ENCODE data around the gene NOTUM.
"Not testable (repeated sequence)": the region's sequence is repeated elsewhere in the genome, so short reads cannot be mapped to it uniquely, and the experiment has no call there.

Gene NOTUM

DNA sequence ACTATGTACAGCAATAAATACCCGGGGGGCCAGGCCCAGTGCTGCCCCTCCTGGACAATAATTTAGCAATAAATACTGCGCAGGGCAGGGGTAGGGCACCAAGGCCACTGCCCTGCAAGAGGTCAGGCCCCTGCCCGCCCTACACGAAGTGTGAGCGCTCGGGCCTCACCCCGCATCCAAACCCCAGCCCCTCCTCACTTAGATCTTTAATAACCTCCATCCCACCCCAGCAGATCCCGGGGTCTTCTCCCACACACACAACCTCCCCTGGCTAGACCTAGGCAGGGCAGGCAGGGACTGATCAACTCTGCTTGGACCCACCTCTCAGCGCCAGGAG, 42.7 kb downstream of the NOTUM start:
- WGBS (ENCODE audit: extremely low coverage, insufficient coverage, insufficient read length) = no CpG with 5 or more reads among the region's 9 CpGs
- DNase-seq; H3K9ac ChIP-seq (ENCODE audit: low read length); H3K9me3 ChIP-seq (ENCODE audit: insufficient read depth, low read depth, low read length); H3K27ac ChIP-seq (ENCODE audit: low read depth, low read length); H3K14ac ChIP-seq (ENCODE audit: low read length); H3K23ac ChIP-seq (ENCODE audit: low read length); H2AK5ac ChIP-seq (ENCODE audit: low read length); H3K79me1 ChIP-seq (ENCODE audit: low read length); H3K4me3 ChIP-seq (ENCODE audit: low read depth, low read length); H2BK12ac ChIP-seq (ENCODE audit: low read length); H2BK5ac ChIP-seq (ENCODE audit: low read depth, low read length, poor library complexity); H4K12ac ChIP-seq (ENCODE audit: low read depth, low read length); H3K27me3 ChIP-seq (ENCODE audit: insufficient read depth, low read length); H4K8ac ChIP-seq (ENCODE audit: low read depth, low read length); H4K91ac ChIP-seq (ENCODE audit: low read depth, low read length); H2AFZ ChIP-seq (ENCODE audit: insufficient read depth, low read length, poor library complexity); H3K18ac ChIP-seq (ENCODE audit: low read length); H3K4ac ChIP-seq (ENCODE audit: low read depth, low read length); H2BK120ac ChIP-seq (ENCODE audit: insufficient read depth, low read length, poor library complexity): not testable (repeated sequence)
- Histone ChIP-seq H3K36me3 (ENCODE audit: control insufficient read depth in 1 of 2, insufficient read depth in 2 of 2, low read length in 2 of 2) (peaks cover 62 to 67% of the 10 kb centered on the region in 2 experiments), H3K4me1 (ENCODE audit: control insufficient read depth in 1 of 2, insufficient read depth in 2 of 2, low read length in 2 of 2) (peaks cover 10% of the 10 kb centered on the region in 2 experiments), H3K79me2 (ENCODE audit: control insufficient read depth, insufficient read depth, low read length, poor library complexity) (peaks cover 15% of the 10 kb centered on the region), H3K4me2 (ENCODE audit: low read length) (peak overlapping the region; percentile 50)

DNA sequence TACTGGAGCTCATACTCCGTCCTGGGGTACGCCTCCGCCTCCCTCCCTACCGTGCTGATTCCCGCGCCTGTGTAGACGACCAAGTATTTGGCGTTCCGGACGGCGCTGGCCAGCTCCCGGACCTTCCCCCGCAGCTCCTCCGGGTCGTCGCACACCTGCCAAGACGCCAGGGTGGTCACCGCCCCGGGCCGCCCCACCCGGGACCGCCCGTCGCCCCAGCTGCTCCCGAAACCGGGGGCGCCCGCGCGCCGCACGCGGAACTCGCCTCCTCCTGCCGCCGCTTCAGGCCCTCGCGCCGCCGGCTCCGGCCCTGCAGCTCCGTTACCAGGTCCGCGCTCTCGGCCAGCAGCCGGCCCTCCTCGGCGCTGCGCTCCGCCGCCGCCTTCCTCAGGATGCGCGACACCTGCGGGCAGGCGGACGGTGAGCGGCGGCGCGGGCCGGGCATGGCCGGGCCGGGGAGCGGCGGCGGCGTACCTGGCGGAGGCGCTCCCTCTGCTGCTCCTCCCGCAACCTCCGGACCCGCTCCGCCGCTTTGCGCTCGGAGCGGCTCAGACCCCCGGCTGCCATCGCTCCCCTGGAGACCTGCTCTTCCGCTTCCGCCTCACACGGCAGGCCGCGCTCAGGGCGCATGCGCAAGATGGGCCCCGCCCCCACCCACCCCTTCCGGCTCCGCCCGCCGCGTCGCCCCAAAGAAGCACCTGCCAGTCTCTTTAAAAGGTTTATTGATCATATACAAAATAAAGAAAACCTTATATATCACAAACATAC, 43.2 kb downstream of the NOTUM start, which contains the start of gene SIRT7:
SIRT7 (minus strand) TSS at position 612 of the 768 bp plus-strand sequence; CDS start at position 567, 45 bp downstream.
- Histone ChIP-seq H3K4me2 (ENCODE audit: low read length) (peak within 1 kb of the TSS; percentile 95), H3K9me3 (ENCODE audit: insufficient read depth, low read depth, low read length) (peaks cover 2% of the 10 kb centered on the region), H3K4me1 (ENCODE audit: control insufficient read depth in 1 of 2, insufficient read depth in 2 of 2, low read length in 2 of 2) (peaks cover 7 to 8% of the 10 kb centered on the region in 2 experiments), H2AFZ (ENCODE audit: insufficient read depth, low read length, poor library complexity) (peak within 1 kb of the TSS; percentile 46), H3K4ac (ENCODE audit: low read depth, low read length) (peak within 1 kb of the TSS; percentile 80), H3K27ac (ENCODE audit: low read depth, low read length) (peak within 1 kb of the TSS; percentile 14), H2AK5ac (ENCODE audit: low read length) (peak within 1 kb of the TSS; percentile 56), H3K9ac (ENCODE audit: low read length) (peak within 1 kb of the TSS; percentile 81), H2BK5ac (ENCODE audit: low read depth, low read length, poor library complexity) (peak within 1 kb of the TSS; percentile 49), H3K36me3 (ENCODE audit: control insufficient read depth in 1 of 2, insufficient read depth in 2 of 2, low read length in 2 of 2) (peaks cover 63 to 68% of the 10 kb centered on the region in 2 experiments), H2BK120ac (ENCODE audit: insufficient read depth, low read length, poor library complexity) (peak within 1 kb of the TSS; percentile 58), H4K12ac (ENCODE audit: low read depth, low read length) (peak within 1 kb of the TSS; percentile 48), H3K79me1 (ENCODE audit: low read length) (peaks cover 7% of the 10 kb centered on the region), H3K79me2 (ENCODE audit: control insufficient read depth, insufficient read depth, low read length, poor library complexity) (peaks cover 12% of the 10 kb centered on the region), H3K18ac (ENCODE audit: low read length) (peak within 1 kb of the TSS; percentile 47), H3K27me3 (ENCODE audit: insufficient read depth, low read length) (no peaks in the 10 kb centered on the region), H2BK12ac (ENCODE audit: low read length) (no peak within 1 kb of the TSS), H3K23ac (ENCODE audit: low read length) (no peak within 1 kb of the TSS), H3K14ac (ENCODE audit: low read length) (peak within 1 kb of the TSS; percentile 62), H4K8ac (ENCODE audit: low read depth, low read length) (peak within 1 kb of the TSS; percentile 81), H4K91ac (ENCODE audit: low read depth, low read length) (peak within 1 kb of the TSS; percentile 72), H3K4me3 (ENCODE audit: low read depth, low read length) (peak within 1 kb of the TSS; percentile 97)
- peak; percentile 58 to 83 for DNase-seq
- no CpG with 5 or more reads among the region's 94 CpGs for WGBS (ENCODE audit: extremely low coverage, insufficient coverage, insufficient read length)

DNA sequence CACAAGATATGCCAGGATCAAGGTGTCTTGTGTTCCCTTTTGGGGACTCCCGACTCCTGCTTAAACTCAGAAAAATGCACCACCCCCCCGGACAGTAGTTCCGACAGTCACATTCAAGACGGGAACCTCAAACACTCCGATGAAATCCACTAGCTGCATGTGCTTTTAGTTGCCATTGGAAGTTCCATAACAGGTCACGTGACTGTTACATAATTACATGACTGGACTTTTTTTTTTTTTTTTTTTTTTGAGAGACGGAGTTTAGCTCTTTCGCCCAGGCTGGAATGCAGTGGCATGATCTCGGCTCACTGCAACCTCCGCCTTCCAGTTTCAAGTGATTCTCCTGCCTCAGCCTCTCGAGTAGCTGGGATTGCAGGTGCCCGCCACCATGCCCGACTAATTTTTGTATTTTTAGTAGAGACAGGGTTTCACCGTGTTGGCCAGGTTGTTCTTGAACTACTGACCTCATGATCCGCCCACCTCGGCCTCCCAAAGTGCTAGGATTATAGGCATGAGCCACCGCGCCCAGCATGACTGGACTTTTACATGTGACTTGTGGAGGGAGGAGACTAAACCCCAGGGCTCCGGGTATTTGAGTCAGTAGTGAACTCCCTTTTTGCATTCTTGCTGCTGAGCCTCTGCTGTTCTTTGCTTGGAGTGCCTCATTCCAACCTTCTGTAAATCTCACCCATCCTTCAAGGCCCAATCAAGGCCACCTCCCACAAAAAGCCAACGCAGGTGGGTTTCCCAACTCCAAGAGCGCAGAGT, 44.6 kb downstream of the NOTUM start:
- Histone ChIP-seq H3K9me3 (ENCODE audit: insufficient read depth, low read depth, low read length) (peaks cover 2% of the 10 kb centered on the region), H3K18ac (ENCODE audit: low read length) (no peak overlapping the region), H2BK12ac (ENCODE audit: low read length) (no peak overlapping the region), H3K4me3 (ENCODE audit: low read depth, low read length) (no peak overlapping the region), H3K27me3 (ENCODE audit: insufficient read depth, low read length) (no peaks in the 10 kb centered on the region), H3K79me1 (ENCODE audit: low read length) (peaks cover 5% of the 10 kb centered on the region), H3K14ac (ENCODE audit: low read length) (no peak overlapping the region), H3K23ac (ENCODE audit: low read length) (no peak overlapping the region), H2AFZ (ENCODE audit: insufficient read depth, low read length, poor library complexity) (no peak overlapping the region), H3K27ac (ENCODE audit: low read depth, low read length) (no peak overlapping the region), H3K4me2 (ENCODE audit: low read length) (peak overlapping the region; percentile 95), H2AK5ac (ENCODE audit: low read length) (no peak overlapping the region), H2BK120ac (ENCODE audit: insufficient read depth, low read length, poor library complexity) (no peak overlapping the region), H4K12ac (ENCODE audit: low read depth, low read length) (no peak overlapping the region), H3K36me3 (ENCODE audit: control insufficient read depth in 1 of 2, insufficient read depth in 2 of 2, low read length in 2 of 2) (peaks cover 63 to 66% of the 10 kb centered on the region in 2 experiments), H3K9ac (ENCODE audit: low read length) (no peak overlapping the region), H3K4me1 (ENCODE audit: control insufficient read depth in 1 of 2, insufficient read depth in 2 of 2, low read length in 2 of 2) (peaks cover 0 to 5% of the 10 kb centered on the region in 2 experiments), H4K8ac (ENCODE audit: low read depth, low read length) (no peak overlapping the region), H2BK5ac (ENCODE audit: low read depth, low read length, poor library complexity) (no peak overlapping the region), H4K91ac (ENCODE audit: low read depth, low read length) (no peak overlapping the region), H3K4ac (ENCODE audit: low read depth, low read length) (peak overlapping the region; percentile 20), H3K79me2 (ENCODE audit: control insufficient read depth, insufficient read depth, low read length, poor library complexity) (peaks cover 5% of the 10 kb centered on the region)
- WGBS (ENCODE audit: extremely low coverage, insufficient coverage, insufficient read length) = no CpG with 5 or more reads among the region's 21 CpGs
- DNase-seq = peak; percentile 83 to 87

DNA sequence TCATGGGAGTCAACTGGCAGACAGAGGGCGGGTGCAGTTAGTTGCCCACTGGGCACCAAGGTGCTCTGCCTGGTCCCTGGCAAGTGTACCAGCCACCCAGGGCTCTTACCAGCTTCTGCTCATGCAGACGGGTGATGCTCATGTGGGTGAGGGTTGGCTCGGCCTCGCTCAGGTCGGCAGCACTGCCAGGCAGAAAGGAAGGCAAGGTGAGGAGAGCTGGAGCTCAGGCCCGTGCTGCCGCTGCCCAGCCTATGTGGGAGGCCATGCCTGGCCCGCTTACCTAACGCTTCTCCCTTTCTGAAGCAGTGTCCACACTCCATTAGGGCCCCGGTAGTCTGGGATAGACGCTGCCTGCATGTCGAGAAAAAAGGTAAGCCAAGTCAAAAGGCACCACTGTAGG, 45.7 kb downstream of the NOTUM start:
- Histone ChIP-seq H3K27me3 (ENCODE audit: insufficient read depth, low read length) (no peaks in the 10 kb centered on the region), H4K91ac (ENCODE audit: low read depth, low read length) (no peak overlapping the region), H2AK5ac (ENCODE audit: low read length) (no peak overlapping the region), H2BK120ac (ENCODE audit: insufficient read depth, low read length, poor library complexity) (no peak overlapping the region), H4K8ac (ENCODE audit: low read depth, low read length) (no peak overlapping the region), H3K14ac (ENCODE audit: low read length) (no peak overlapping the region), H3K4me2 (ENCODE audit: low read length) (no peak overlapping the region), H3K4me3 (ENCODE audit: low read depth, low read length) (no peak overlapping the region), H3K18ac (ENCODE audit: low read length) (no peak overlapping the region), H2AFZ (ENCODE audit: insufficient read depth, low read length, poor library complexity) (no peak overlapping the region), H2BK5ac (ENCODE audit: low read depth, low read length, poor library complexity) (no peak overlapping the region), H3K23ac (ENCODE audit: low read length) (no peak overlapping the region), H2BK12ac (ENCODE audit: low read length) (no peak overlapping the region), H3K27ac (ENCODE audit: low read depth, low read length) (no peak overlapping the region), H3K9ac (ENCODE audit: low read length) (no peak overlapping the region), H3K36me3 (ENCODE audit: control insufficient read depth in 1 of 2, insufficient read depth in 2 of 2, low read length in 2 of 2) (peaks cover 53 to 56% of the 10 kb centered on the region in 2 experiments), H3K9me3 (ENCODE audit: insufficient read depth, low read depth, low read length) (no peaks in the 10 kb centered on the region), H3K79me1 (ENCODE audit: low read length) (peaks cover 9% of the 10 kb centered on the region), H4K12ac (ENCODE audit: low read depth, low read length) (no peak overlapping the region), H3K4me1 (ENCODE audit: control insufficient read depth in 1 of 2, insufficient read depth in 2 of 2, low read length in 2 of 2) (peaks cover 2 to 6% of the 10 kb centered on the region in 2 experiments), H3K79me2 (ENCODE audit: control insufficient read depth, insufficient read depth, low read length, poor library complexity) (peaks cover 8% of the 10 kb centered on the region), H3K4ac (ENCODE audit: low read depth, low read length) (no peak overlapping the region)
- no CpG with 5 or more reads among the region's 12 CpGs for WGBS (ENCODE audit: extremely low coverage, insufficient coverage, insufficient read length)
- DNase-seq = no peak

Measured in trophoblast cell (in vitro differentiated cells and primary cell).